ENCODE data around the gene ADAM17. TPM values are rescaled to one million over a fixed set of nuclear protein-coding genes. Genes with fewer than 3 reads are reported as not detected.
"Not testable (repeated sequence)": the region's sequence is repeated elsewhere in the genome, so short reads cannot be mapped to it uniquely, and the experiment has no call there.

ADAM17 gene
- 12.4 TPM for total RNA-seq
- long read RNA-seq, full-length matches to known transcripts, result 11 of 17 reads
- long read RNA-seq, partial matches to known transcripts, result 1 of 17 reads
- long read RNA-seq, other reads (novel, unspliced or antisense), result 5 of 17 reads

DNA sequence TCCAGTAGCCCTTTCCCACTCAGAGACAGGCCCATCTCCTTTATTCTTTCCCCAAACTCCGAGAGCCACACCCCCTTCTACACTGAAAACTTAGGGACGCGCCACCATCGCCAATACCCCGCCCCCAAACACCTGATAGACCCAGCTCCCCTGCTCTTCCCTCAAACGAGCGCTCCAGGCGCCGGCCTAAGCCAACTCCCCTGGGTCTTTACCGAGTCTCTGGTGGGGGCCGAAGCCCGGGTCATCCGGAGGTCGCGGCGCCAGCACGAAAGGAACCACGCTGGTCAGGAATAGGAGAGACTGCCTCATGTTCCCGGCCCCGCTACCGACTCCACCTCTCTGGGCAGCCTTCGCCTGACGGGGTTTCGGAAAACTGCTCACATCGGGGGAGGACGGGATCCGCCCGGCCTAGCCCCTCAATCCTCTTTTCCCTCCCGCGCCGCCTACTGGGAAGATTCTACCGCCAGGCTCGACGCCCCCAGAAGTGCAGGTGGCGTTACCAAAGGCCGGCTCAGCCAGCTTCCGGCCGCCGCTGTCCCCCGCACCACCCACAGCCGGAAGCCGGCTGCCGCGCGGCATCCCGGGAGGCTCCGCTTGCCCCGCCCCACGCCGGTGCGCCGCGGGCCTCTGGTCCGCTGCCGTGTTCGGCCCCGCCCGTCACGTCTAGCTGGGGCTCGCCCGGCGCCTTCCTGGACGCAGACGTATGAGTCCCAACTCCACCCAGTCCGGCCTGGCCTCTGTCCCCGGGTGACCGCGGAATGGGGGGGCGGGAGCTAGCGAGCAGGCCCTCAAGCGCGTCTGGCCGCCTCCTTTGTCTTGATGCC lies at the start of gene ADAM17:
Gene ADAM17 (minus strand): TSS at position 534 of the 824 bp plus-strand sequence. CDS start 225 bp downstream, at position 309.
- intact Hi-C loops (cut with DNase I), result no loop called here
- ATAC-seq (ENCODE audit: poor library complexity) (peak; percentile 98), DNase-seq (peak; percentile 99)

DNA sequence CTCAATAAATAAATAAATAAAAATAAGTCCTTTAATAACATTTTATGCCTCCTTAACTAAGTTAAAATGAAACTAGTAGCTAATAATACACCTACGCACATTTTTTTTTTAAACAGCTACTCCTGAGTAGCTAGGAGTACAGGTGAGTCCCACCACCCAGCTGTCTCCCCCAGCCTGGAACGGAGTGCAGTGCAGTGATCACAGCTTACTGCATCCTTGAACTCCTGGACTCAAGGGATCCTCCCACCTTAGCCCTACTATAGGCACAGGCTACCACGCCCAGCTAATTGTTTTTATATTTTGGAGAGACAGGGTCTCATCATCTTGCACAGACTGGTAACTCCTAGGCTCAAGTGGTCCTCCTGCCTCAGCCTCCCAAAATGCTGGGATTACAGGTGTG lies 46.8 kb upstream of the ADAM17 start:
- intact Hi-C loops (cut with DNase I), result no loop called here
- DNase-seq (no peak), ATAC-seq (ENCODE audit: poor library complexity) (no peak)

DNA sequence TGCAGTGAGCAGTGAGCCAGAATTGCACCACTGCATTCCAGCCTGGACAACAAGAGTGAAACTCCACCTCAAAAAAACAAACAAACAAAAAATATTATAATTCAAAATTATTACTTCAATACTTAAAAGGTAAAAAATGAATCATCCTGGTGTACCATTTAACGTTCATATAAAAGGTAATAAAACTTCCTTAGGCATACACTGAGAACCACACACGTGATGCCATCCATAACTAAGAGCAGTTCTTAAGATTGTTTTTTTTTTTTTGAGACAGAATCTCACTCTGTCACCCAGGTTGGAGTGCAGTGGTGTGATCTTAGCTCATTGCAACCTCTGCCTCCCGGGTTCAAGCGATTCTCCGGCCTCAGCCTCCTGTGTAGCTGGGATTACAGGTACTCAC lies 45.8 kb upstream of the ADAM17 start:
- no peak for DNase-seq
- no peak for ATAC-seq (ENCODE audit: poor library complexity)
- intact Hi-C loops (cut with DNase I), result no loop called here

DNA sequence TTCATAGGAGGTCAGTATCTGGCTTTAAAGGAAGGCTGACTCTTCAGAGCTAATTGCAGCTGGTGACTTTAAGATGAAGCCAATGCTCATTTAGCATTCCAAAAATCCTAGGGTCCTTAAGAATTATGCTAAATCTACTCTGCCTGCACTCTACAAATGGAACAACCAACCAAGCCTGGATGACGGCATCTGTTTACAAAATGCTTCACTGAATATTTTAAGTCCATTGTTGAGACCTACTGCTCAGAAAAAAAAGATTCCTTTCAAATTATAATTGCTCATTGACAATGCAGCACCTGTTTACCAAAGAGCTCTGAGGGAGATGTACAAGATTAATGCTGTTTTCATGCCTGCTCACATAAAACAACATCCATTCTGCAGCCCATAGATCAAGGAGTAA lies 43.8 kb upstream of the ADAM17 start:
- intact Hi-C loops (cut with DNase I), result no loop called here
- ATAC-seq (ENCODE audit: poor library complexity) (no peak), DNase-seq (no peak)

DNA sequence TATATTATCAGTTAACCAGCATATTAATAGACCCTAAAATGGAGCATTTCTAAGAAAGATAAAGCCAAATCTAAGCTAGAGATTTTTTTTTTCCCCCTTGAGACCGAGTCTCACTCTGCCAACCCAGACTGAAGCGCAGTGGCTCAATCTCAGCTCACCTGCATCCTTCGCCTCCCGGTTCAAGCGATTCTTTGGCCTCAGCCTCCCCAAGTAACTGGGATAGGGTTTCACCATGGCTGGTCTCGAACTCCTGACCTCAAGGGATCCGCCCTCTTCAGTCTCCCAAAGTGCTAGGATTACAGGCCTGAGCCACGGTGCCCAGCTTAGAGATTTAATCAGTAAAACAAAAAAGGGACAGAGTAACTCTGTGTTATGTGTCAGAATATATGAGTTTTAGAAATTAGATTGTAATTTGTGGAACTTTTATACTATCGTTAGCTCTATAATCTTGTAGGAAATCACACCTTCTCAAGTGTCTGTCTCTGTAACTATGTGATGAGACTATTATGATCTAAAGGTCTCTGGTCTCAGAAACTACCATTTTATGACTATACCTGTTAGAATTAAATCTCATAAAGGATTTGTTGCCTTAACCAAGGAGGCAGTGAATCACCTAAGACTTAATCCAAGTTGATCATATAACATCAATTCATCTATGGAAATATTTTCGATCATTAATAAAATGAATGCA lies 41.1 kb upstream of the ADAM17 start:
- DNase-seq (no peak), ATAC-seq (ENCODE audit: poor library complexity) (no peak)
- intact Hi-C loops (cut with DNase I), result no loop called here

DNA sequence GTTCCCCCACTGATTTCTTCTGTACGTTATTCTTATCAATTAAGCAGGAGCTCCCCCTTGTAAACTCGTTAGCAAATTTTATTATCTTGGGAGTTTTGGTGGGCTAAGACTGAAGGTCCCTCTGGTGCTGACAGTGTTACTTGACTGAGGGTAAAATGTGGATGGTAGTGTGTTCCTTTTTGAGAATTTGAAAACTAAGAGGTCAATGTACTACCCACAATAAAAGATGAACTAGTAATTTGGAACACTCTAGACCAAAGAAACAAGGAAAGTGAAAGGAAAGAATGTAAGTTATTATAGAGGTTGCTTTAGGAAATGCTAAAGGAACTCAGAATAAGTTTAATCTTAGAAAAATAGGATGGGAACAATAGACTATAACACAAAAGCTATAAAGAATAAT lies 40.1 kb upstream of the ADAM17 start:
- intact Hi-C loops (cut with DNase I), result no loop called here
- ATAC-seq (ENCODE audit: poor library complexity), result no peak
- DNase-seq, result no peak

DNA sequence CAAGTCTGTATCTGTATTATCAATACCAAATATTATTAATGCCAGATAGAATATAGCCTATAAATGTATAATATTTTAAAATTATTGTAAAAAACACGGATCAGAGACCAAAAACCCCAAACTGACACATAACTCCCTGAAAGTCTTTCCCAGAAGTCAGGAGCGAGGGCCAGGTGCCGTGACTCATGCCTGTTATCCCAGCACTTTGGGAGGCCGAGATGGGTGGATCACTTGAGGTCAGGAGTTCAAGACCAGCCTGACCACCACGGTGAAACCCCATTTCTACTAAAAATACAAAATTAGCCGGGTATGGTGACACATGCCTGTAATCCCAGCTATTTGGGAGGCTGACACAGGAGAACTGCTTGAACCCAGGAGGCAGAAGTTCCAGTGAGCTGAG lies 39.6 kb upstream of the ADAM17 start:
- ATAC-seq (ENCODE audit: poor library complexity); intact Hi-C loops (cut with DNase I); DNase-seq: not testable (repeated sequence)

DNA sequence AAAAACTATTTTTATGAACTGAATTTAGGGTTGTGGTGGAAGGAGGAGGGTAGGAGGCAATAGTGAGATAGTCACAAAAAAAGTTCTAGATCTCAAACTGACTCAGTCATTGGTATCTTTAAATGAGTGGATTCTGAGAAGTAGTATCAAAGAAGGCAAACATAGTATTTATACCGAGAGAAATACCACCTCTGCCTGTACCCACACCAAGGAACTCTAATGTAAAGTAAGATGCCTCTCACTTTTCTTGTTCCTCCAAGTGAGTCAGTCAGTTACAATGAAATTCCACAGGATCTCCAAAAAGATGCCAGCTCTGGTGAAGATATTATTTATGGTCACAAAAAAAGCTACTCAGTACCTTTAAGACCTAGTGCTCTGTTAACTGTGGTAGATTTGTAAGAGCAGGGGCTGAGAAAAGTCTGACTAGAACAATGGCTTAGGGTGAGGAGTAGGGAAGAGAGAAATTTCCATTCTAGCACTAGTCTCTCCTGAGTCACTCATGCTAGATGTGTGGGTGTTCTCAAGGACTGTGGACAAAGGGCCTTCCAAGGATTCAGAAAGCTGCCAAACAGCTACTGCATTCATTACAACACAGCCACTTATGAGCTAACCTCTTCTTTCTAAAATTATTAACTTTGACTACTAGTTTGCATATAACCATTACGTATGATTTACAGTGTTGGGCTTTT lies 38.9 kb upstream of the ADAM17 start:
- ATAC-seq (ENCODE audit: poor library complexity) (peak; percentile 83), DNase-seq (no peak)
- intact Hi-C loops (cut with DNase I), result no loop called here

DNA sequence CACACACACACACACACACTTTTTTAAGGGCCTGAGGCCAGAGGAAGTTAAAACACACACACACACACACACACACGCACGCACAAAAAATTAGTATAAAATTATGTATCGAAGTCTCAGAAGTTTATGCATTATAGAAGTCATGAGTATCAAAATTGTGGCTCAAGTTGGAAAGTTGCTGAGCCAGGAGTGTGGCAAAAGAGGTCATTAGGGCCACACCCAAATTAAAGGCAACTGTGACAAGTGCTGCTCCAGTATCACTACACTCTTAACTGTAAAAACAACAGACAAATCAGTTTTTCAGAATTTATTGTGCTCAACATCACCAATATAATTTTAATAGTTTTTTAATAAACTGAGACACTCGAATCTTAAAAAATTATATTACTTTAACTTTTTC lies 38.3 kb upstream of the ADAM17 start:
- ATAC-seq (ENCODE audit: poor library complexity) (peak; percentile 49), DNase-seq (no peak)
- intact Hi-C loops (cut with DNase I), result no loop called here

DNA sequence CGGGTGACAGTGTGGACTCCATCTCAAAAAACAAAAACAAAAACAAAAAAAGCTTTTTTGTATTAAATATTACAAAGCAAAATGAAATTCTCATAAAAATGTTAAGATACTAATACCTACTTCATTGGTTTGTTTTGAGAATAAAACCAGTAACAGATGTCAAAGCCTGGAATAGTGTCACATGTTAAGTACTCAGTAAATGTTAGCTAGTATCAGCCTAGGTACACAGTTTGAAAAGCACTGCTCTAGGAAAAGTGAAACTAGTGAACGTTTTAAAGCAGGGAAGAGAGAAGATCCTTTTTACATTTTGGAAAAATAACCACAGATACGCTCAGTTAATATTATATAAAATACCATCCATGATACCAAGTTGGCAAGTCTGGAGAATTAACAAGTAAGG lies 37.1 kb upstream of the ADAM17 start:
- intact Hi-C loops (cut with DNase I), result no loop called here

DNA sequence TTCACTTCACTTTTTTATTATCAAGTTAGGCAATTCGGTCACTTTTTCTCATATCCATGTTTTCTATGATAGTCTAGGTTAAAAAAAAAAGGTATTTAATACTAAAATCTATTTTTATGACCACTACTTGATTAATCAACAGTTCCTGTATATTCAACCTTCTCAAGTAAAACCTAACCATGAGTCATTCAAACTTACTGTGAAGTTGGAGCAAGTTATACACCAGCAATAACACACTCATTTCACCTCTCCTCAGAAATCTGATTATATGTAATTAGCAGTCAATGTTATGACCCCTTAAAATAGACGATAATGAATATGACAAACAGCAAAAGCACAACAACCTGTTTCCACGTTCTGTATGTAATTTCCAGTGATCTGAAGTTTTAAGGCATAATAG lies 35.0 kb upstream of the ADAM17 start:
- ATAC-seq (ENCODE audit: poor library complexity) (no peak), DNase-seq (no peak)
- intact Hi-C loops (cut with DNase I), result no loop called here

More for the DNA sequence above, 37.1 kb upstream of the ADAM17 start:
- no peak for ATAC-seq (ENCODE audit: poor library complexity)
- no peak for DNase-seq

DNA sequence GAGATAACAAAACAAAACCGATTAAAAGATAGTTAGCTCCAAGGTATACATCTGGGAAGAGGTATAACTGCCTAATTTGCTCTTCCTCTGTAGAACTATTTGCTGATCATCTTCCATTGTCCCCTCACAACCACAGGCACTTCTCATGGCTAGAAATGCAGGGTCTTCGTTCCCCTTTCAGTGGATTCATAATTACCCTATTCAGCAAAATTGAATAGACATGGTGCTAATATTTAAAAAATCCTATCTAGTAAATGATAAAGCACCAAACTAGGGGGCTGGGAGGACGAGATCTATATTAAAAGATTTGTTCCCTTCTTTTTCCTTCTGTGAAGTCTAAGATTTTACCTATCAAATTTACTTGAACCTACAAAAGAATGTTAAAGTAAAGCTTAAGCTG lies 30.8 kb upstream of the ADAM17 start:
- intact Hi-C loops (cut with DNase I), result no loop called here
- ATAC-seq (ENCODE audit: poor library complexity) (no peak), DNase-seq (no peak)

DNA sequence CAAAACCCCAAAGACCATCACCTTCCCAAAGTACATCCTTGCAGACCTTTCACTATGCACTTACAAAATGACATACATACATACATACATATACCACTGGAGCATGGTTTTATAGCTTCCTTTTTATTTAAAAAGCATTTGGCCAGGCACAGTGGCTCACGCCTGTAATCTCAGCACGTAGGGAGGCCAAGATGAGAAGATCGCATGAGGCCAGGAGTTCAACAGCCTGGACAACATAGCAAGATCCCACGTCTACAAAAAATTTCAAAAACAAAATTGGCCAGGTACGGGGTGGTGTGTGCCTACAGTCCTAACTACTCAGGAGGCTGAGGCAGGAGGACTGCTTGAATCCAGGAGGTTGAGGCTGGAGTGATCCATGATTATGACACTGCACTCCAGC lies 29.9 kb upstream of the ADAM17 start:
- no peak for DNase-seq
- no peak for ATAC-seq (ENCODE audit: poor library complexity)
- intact Hi-C loops (cut with DNase I), result no loop called here

DNA sequence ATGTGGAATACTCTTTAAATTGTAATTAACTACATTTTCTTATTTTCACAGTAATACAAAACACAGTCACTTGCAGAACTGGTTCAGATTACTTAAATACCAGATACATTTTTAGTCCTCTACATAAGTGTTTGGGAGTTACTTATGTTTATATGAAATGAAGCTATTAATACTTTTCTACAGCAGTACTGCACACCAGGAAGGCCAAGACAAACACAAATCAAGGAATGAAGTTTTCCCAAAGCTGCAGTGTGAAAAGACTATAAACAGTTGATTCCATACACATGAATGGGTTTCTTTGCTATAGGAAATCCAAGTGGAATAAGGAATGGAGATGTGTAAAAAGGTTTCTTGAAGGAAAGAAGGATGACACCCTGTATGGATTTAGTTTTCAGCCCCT lies 29.3 kb upstream of the ADAM17 start:
- intact Hi-C loops (cut with DNase I); DNase-seq; ATAC-seq (ENCODE audit: poor library complexity): not testable (repeated sequence)

DNA sequence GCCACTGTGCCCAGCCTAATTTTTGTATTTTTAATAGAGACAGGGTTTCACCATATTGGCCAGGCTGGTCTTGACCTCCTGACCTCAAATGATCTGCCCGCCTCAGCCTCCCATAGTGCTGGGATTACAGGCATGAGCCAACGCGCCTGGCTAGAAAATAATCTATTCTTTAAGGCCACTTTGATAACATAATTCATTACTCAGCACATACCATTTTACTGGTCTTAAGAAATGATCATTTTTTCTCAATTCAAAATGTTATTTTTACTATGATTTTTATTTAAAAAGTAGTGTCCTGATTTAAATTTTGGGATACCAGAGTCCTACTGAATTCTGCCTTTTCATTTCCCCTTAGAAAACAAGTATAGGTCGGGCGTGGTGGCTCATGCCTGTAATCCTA lies 27.0 kb upstream of the ADAM17 start:
- intact Hi-C loops (cut with DNase I), result no loop called here
- no peak for DNase-seq
- no peak for ATAC-seq (ENCODE audit: poor library complexity)

DNA sequence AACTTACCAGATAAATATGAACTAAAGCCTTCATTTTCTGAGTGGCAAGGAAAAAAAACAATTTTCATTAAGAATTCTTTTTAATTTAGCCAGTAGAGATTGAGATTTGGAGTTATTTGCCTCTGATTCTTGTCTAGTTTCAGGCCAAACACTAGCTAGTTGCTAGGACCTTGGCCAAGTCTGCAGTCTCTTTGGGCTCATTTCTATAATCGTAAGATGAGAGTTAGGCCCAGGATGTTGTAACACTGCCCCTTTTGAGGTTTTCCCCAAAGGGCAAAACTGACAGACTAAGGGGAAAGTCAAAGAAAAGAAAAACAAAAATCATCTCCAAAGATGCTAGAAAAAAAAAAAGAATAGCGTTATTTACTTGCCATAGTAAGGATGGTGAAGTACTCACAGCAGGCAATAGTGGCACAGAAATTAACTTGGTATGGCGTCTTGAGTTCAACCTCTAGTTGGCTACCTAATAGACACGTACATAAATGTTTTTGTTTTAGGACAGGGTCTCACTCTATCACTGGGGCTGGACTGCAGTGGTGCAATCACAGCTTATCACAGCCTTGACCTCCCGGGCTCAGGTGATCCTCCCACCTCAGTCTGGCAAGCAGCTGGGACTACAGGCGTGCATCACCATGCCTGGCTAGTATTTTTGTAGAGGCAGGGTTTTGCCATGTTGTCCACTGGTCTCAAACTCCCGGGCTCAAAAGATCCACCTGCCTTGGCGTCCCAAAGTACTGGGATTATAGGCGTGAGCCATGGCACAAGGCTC lies 23.0 kb upstream of the ADAM17 start:
- intact Hi-C loops (cut with DNase I), result no loop called here
- ATAC-seq (ENCODE audit: poor library complexity) (peak; percentile 68), DNase-seq (no peak)

DNA sequence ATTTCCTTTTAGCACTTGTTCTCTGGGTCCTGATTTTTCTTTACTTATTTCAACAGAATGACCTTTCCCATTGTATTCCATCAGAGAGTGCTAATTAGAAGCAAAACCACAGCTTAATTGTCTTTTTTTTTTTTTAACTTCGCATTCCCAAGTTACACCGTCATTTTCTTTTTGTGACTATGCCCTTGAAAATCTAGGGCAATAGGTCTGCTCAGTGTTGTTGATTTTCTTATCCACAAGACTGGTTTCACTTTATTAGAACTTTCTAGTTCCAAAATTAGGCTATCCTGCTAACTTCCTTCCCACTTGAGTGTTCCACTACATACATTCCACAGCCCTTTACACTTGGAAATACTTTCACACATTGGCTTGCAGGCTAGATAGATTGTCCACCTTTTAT lies 18.7 kb upstream of the ADAM17 start:
- peak; percentile 28 for ATAC-seq (ENCODE audit: poor library complexity)
- DNase-seq, result no peak
- intact Hi-C loops (cut with DNase I), result no loop called here

DNA sequence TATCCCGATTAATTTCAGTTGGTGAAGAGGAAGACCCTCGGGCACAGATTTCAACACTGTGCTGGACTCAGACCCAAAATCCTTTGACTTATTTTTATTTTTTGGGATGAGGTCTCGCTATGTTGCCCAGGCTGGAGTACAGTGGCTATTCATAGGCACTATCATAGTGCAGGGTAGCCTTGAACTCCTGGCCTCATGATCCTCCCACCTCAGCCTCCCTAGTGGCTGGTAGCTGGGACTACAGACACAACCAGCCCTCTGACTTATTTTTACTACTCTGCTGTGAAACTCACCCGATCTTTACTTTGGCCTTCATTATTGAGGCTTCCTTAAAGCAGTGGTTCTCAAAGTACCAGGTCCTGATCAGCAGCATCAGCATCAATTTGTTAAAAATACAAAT lies 18.2 kb upstream of the ADAM17 start:
- no peak for DNase-seq

More for the DNA sequence above, 18.2 kb upstream of the ADAM17 start:
- ATAC-seq (ENCODE audit: poor library complexity), result no peak
- intact Hi-C loops (cut with DNase I), result no loop called here
